Measurements from ENCODE around the gene PPP6R2.

- TF ChIP-seq, protein P1, sequence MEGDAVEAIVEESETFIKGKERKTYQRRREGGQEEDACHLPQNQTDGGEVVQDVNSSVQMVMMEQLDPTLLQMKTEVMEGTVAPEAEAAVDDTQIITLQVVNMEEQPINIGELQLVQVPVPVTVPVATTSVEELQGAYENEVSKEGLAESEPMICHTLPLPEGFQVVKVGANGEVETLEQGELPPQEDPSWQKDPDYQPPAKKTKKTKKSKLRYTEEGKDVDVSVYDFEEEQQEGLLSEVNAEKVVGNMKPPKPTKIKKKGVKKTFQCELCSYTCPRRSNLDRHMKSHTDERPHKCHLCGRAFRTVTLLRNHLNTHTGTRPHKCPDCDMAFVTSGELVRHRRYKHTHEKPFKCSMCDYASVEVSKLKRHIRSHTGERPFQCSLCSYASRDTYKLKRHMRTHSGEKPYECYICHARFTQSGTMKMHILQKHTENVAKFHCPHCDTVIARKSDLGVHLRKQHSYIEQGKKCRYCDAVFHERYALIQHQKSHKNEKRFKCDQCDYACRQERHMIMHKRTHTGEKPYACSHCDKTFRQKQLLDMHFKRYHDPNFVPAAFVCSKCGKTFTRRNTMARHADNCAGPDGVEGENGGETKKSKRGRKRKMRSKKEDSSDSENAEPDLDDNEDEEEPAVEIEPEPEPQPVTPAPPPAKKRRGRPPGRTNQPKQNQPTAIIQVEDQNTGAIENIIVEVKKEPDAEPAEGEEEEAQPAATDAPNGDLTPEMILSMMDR (IDR thresholded peaks at IDR 0.05): no peak
- no peak for TF ChIP-seq POLR2A (IDR thresholded peaks at IDR 0.05)
Measured at GRCh38 chr22:50361222-50361621, 18.1 kb downstream of the PPP6R2 start.
